CD14-positive monocyte (primary cell): ENCODE results near the gene SYDE1. TPM values are rescaled to one million over a fixed set of nuclear protein-coding genes. Genes with fewer than 3 reads are reported as not detected.

Source experiments
- DNase-seq, 3 donors: peaks; one replicate each; pipeline ENCODE4 v3.0.0-alpha.2; 2011 to 2022
- H2AFZ ChIP-seq: 2 replicates; pipeline ENCODE4 v1.6.0; 2012; ENCODE audit warnings: mild to moderate bottlenecking, low read depth, low read length, inconsistent platforms; ENCODE audit not compliant: insufficient read depth, poor library complexity, severe bottlenecking
- H3K27ac ChIP-seq, 2 donors: 1 replicate in 1 of 2; 2 replicates in 1 of 2; pipeline ENCODE4 v1.5.1; 2012 to 2013; ENCODE audit warnings: low read length in 2 of 2, control low read depth in 1 of 2, inconsistent platforms in 1 of 2, low read depth in 1 of 2, mild to moderate bottlenecking in 1 of 2
- H3K27me3 ChIP-seq, 2 donors: one replicate each; pipeline versions ENCODE4 v1.6.0 to v1.6.1; 2011 to 2013; ENCODE audit warnings: low read length in 2 of 2; ENCODE audit not compliant: control insufficient read depth in 2 of 2, insufficient read depth in 2 of 2
- H3K36me3 ChIP-seq, 2 donors: replicated peaks in 1 of 2; 1 replicate in 1 of 2; 2 replicates in 1 of 2; pipeline versions ENCODE4 v1.5.1 to v1.6.1; 2012 to 2013; ENCODE audit warnings: low read length in 2 of 2, control low read depth in 1 of 2, inconsistent platforms in 1 of 2, mild to moderate bottlenecking in 1 of 2; ENCODE audit not compliant: insufficient read depth in 2 of 2, control insufficient read depth in 1 of 2
- H3K4me1 ChIP-seq, 2 donors: 1 replicate in 1 of 2; 2 replicates in 1 of 2; pipeline versions ENCODE4 v1.5.1 to v1.6.1; 2012 to 2013; ENCODE audit warnings: low read length in 2 of 2, control low read depth in 1 of 2, inconsistent platforms in 1 of 2, mild to moderate bottlenecking in 1 of 2, moderate library complexity in 1 of 2; ENCODE audit not compliant: insufficient read depth in 2 of 2, control insufficient read depth in 1 of 2
- H3K4me2 ChIP-seq: replicated peaks from 2 replicates; pipeline ENCODE3; 2012; ENCODE audit warnings: low read length, moderate library complexity, mild to moderate bottlenecking; ENCODE audit not compliant: poor library complexity, severe bottlenecking; ENCODE audit errors: extremely low read depth
- H3K4me3 ChIP-seq, 3 experiments: fragments of 200-600 bp in 1 of 3; sonication (generic) in 1 of 3; replicated peaks in 1 of 3; 1 replicate in 2 of 3; 2 replicates in 1 of 3; pipeline ENCODE4 v1.5.1; 2011 to 2013; ENCODE audit warnings: low read length in 3 of 3, mild to moderate bottlenecking in 3 of 3, control low read depth in 2 of 3, low read depth in 2 of 3, inconsistent platforms in 1 of 3, moderate library complexity in 1 of 3
- H3K79me2 ChIP-seq: 2 replicates; pipeline ENCODE4 v1.6.0; 2012; ENCODE audit warnings: mild to moderate bottlenecking, control low read depth, inconsistent platforms, low read length, moderate library complexity; ENCODE audit not compliant: insufficient read depth
- H3K9ac ChIP-seq: 2 replicates; pipeline ENCODE4 v1.6.0; 2017; ENCODE audit warnings: low read length, mild to moderate bottlenecking; ENCODE audit not compliant: insufficient read depth, poor library complexity, severe bottlenecking
- H3K9me3 ChIP-seq, 2 donors: replicated peaks in 1 of 2; 1 replicate in 1 of 2; 2 replicates in 1 of 2; pipeline versions ENCODE4 v1.5.1 to v1.6.1; 2012 to 2013; ENCODE audit warnings: low read length in 2 of 2, control low read depth in 1 of 2; ENCODE audit not compliant: control insufficient read depth in 1 of 2, insufficient read depth in 1 of 2
- H4K20me1 ChIP-seq: 2 replicates; pipeline ENCODE4 v1.6.0; 2012; ENCODE audit warnings: mild to moderate bottlenecking, low read length, control low read depth, moderate library complexity; ENCODE audit not compliant: insufficient read depth
- H3K27ac Mint-ChIP-seq, 7 donors: one replicate each; pipeline ENCODE4 v1.8.0; 2020; ENCODE audit warnings: mild to moderate bottlenecking in 7 of 7, mixed read lengths in 7 of 7, moderate library complexity in 6 of 7, inconsistent platforms in 2 of 7
- H3K27me3 Mint-ChIP-seq, 3 donors: one replicate each; pipeline ENCODE4 v1.8.0; 2021 to 2022; ENCODE audit warnings: low read depth in 3 of 3, mild to moderate bottlenecking in 3 of 3, mixed read lengths in 3 of 3, moderate library complexity in 3 of 3, inconsistent platforms in 1 of 3
- H3K36me3 Mint-ChIP-seq, 2 donors: one replicate each; pipeline ENCODE4 v1.8.0; 2020; ENCODE audit warnings: mixed read lengths in 2 of 2, inconsistent platforms in 1 of 2, mild to moderate bottlenecking in 1 of 2
- H3K4me1 Mint-ChIP-seq: one replicate; pipeline ENCODE4 v1.8.0; 2020; ENCODE audit warnings: mild to moderate bottlenecking, mixed read lengths
- H3K4me3 Mint-ChIP-seq, 2 donors: one replicate each; pipeline ENCODE4 v1.8.0; 2020; ENCODE audit warnings: mild to moderate bottlenecking in 2 of 2, mixed read lengths in 2 of 2, moderate library complexity in 1 of 2
- H3K9me3 Mint-ChIP-seq, 7 donors: one replicate each; pipeline ENCODE4 v1.8.0; 2020 to 2022; ENCODE audit warnings: mixed read lengths in 7 of 7, mild to moderate bottlenecking in 6 of 7, moderate library complexity in 6 of 7, inconsistent platforms in 2 of 7
- WGBS: methylation state at CpG from one replicate; pipeline ENCODE4 v1.1.5; 2013; ENCODE audit warnings: missing lambda C conversion rate; ENCODE audit not compliant: insufficient coverage; 5-methylcytosine and 5-hydroxymethylcytosine counted together
- intact Hi-C, 2 donors: fragments of 100-400 bp; cut with micrococcal nuclease; formaldehyde crosslinking; loops; one replicate each; pipeline versions ENCODE4 v1.15.0 to v1.15.1; 2023
- polyA plus RNA-seq, 3 donors: library from polyadenylated mRNA; depleted of rRNA in 1 of 3; unstranded in 2 of 3; stranded (reverse) in 1 of 3; fragments of 300-500 nt in 2 of 3; fragments of >200 nt in 1 of 3; fragmentation: Illumina TruSeq in 2 of 3; gene quantifications; 1 replicate in 2 of 3; 2 replicates in 1 of 3; pipeline ENCODE4 v1.2.3, GENCODE V29; 2012 to 2021
- TF ChIP-seq, protein P1 (sequence below): fragments of 200-600 bp; IDR thresholded peaks from one replicate; pipeline ENCODE4 v1.8.0; 2022; ENCODE audit warnings: antibody characterized with exemption, mild to moderate bottlenecking

SYDE1 gene
- polyA plus RNA-seq, 3 donors: not detected

DNA sequence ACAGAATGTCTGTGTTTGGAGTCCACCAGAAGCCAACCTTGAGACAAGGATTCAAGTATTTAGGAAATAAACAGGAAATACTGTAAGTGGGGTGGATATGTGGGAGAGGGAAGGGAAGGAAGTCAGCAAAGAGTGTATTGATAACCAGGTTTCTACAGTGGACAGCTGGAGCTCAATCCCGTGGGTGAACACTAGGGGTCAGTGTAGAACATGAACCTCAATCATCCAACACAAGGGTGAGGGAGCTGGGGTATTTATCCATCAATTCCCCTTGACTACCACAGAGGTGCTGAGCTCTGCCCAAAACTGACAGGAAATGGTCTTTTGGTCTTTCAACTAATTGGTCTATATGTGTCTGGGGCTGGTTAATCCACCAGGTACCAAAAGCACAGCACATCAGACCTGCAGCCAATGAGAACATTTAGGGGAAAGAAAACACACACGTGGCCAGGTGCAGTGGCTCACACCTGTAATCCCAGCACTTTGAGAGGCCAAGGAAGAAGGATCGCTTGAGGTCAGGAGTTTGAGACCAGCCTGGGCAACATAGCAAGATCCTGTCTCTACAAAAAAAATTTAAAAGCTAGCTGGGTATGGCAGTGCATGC, 5.6 kb upstream of the SYDE1 start:
- Histone ChIP-seq H3K9ac (no peak overlapping the region), H3K4me2 (no peak overlapping the region), H2AFZ (no peak overlapping the region), H3K9me3 (peaks cover 15 to 22% of the 10 kb centered on the region in 2 donors), H4K20me1 (no peaks in the 10 kb centered on the region), H3K4me3 (no peak overlapping the region), H3K79me2 (no peaks in the 10 kb centered on the region), H3K27ac (no peak overlapping the region), H3K36me3 (no peaks in the 10 kb centered on the region), H3K4me1 (no peaks in the 10 kb centered on the region), H3K27me3 (peaks cover 9 to 17% of the 10 kb centered on the region in 2 donors)
- H3K36me3 Mint-ChIP-seq: peaks cover 0 to 2% of the 10 kb centered on the region in 2 donors
- H3K27ac Mint-ChIP-seq: peak overlapping the region in 1 of 7 donors; percentile 46
- TF ChIP-seq, protein P1, sequence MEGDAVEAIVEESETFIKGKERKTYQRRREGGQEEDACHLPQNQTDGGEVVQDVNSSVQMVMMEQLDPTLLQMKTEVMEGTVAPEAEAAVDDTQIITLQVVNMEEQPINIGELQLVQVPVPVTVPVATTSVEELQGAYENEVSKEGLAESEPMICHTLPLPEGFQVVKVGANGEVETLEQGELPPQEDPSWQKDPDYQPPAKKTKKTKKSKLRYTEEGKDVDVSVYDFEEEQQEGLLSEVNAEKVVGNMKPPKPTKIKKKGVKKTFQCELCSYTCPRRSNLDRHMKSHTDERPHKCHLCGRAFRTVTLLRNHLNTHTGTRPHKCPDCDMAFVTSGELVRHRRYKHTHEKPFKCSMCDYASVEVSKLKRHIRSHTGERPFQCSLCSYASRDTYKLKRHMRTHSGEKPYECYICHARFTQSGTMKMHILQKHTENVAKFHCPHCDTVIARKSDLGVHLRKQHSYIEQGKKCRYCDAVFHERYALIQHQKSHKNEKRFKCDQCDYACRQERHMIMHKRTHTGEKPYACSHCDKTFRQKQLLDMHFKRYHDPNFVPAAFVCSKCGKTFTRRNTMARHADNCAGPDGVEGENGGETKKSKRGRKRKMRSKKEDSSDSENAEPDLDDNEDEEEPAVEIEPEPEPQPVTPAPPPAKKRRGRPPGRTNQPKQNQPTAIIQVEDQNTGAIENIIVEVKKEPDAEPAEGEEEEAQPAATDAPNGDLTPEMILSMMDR: peak; percentile 85
- peaks cover 15 to 34% (median 22%) of the 10 kb centered on the region in 7 donors for H3K9me3 Mint-ChIP-seq
- DNase-seq: peak; percentile 37 to 47 (median 42)
- H3K4me3 Mint-ChIP-seq: no peak overlapping the region
- peaks cover 18 to 28% (median 20%) of the 10 kb centered on the region in 3 donors for H3K27me3 Mint-ChIP-seq
- H3K4me1 Mint-ChIP-seq: no peaks in the 10 kb centered on the region
- whole genome bisulfite sequencing: 100% methylated on average over 2 of the region's 3 CpGs
- intact Hi-C loops: loop anchor here in 1 of 2 donors (10.0 kb wide), 1 partner anchor 453 kb away; no protein-coding TSS in a partner anchor

DNA sequence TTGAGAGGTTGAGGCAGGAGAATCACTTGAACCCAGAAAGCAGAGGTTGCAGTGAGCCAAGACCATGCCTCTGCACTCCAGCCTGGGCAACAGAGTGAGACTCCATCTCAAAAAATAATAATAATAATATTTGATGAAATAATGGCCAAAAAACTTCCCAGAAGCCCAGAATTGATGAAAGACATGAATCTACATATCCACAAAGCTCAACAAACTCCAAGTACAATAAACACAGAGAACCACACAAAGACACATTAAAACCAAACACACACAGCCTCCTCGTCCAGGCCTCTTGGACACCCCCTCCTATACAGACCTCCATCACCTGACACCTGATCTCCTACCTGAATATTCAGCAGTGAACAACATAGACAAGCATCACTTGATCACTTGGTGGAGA, 3.2 kb upstream of the SYDE1 start:
- intact Hi-C loops: loop anchor here in 1 of 2 donors (10.0 kb wide), 1 partner anchor 451 kb away; no protein-coding TSS in a partner anchor

More for the DNA sequence above, 3.2 kb upstream of the SYDE1 start:
- Histone ChIP-seq H3K79me2 (no peaks in the 10 kb centered on the region), H4K20me1 (no peaks in the 10 kb centered on the region), H3K27me3 (peaks cover 24 to 38% of the 10 kb centered on the region in 2 donors), H3K4me2 (no peak overlapping the region), H3K36me3 (no peaks in the 10 kb centered on the region), H3K9ac (no peak overlapping the region), H3K4me3 (no peak overlapping the region), H3K27ac (no peak overlapping the region), H3K9me3 (peaks cover 15 to 22% of the 10 kb centered on the region in 2 donors), H3K4me1 (peaks cover 0 to 2% of the 10 kb centered on the region in 2 donors), H2AFZ (no peak overlapping the region)
- no peak for DNase-seq
- Mint-ChIP-seq H3K4me1 (peaks cover 10% of the 10 kb centered on the region), H3K4me3 (no peak overlapping the region), H3K36me3 (peaks cover 0 to 6% of the 10 kb centered on the region in 2 donors), H3K27ac (no peak overlapping the region), H3K27me3 (peaks cover 34 to 47% (median 38%) of the 10 kb centered on the region in 3 donors), H3K9me3 (peaks cover 15 to 40% (median 26%) of the 10 kb centered on the region in 7 donors)
- TF ChIP-seq, protein P1: no peak
- WGBS: 83% methylated on average over 1 of the region's 1 CpG
